Suprapubic skin (tissue), 4 donors: Measurements from ENCODE around the gene SLC25A25.

Experiments
- EP300 ChIP-seq: sonication (generic); formaldehyde crosslinking; IDR thresholded peaks from one replicate; pipeline ENCODE4 v1.6.1; 2017; ENCODE audit warnings: antibody characterized with exemption
- POLR2A ChIP-seq, 2 donors: fragments of 450-650 bp; IDR thresholded peaks; one replicate each; pipeline ENCODE4 v1.6.1; 2017; ENCODE audit warnings: antibody characterized with exemption in 2 of 2, mild to moderate bottlenecking in 2 of 2, moderate library complexity in 2 of 2
- POLR2AphosphoS5 ChIP-seq, 3 donors: sonication (generic); formaldehyde crosslinking; IDR thresholded peaks; one replicate each; pipeline ENCODE4 v1.6.1; 2017; ENCODE audit warnings: antibody characterized with exemption in 3 of 3
- TF ChIP-seq, protein P1 (sequence below), 2 donors: fragments of 200-600 bp in 1 of 2; fragments of 450-650 bp in 1 of 2; sonication (generic) in 1 of 2; IDR thresholded peaks; one replicate each; pipeline ENCODE4 v1.5.1; 2016 to 2019; ENCODE audit warnings: antibody characterized with exemption in 2 of 2, mild to moderate bottlenecking in 1 of 2, moderate library complexity in 1 of 2

DNA sequence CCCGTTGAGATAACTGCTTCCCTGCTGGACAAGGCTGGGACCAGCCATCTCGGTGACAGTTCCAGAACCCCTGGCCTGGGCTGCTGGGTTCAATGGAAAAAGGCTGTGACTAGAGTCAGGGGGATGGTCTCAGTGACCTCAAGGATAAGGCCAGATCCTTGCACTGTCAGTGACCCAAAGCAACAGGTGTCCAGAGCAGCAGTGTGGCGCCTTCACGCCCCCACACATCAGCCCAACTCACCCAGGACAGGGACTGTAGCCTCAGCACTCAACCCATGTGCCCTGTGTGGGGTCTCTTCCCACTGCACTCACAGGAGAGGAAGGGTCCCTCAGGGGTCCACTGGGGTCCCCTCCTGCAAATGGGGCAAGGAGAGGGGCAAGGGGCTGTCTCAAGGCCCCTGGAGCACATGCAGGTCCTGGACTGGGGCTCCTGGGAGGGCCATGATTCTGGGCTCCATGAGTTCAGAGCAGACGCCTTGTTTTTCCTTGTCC, 80.5 kb downstream of the SLC25A25 start:
- TF ChIP-seq, protein P1, sequence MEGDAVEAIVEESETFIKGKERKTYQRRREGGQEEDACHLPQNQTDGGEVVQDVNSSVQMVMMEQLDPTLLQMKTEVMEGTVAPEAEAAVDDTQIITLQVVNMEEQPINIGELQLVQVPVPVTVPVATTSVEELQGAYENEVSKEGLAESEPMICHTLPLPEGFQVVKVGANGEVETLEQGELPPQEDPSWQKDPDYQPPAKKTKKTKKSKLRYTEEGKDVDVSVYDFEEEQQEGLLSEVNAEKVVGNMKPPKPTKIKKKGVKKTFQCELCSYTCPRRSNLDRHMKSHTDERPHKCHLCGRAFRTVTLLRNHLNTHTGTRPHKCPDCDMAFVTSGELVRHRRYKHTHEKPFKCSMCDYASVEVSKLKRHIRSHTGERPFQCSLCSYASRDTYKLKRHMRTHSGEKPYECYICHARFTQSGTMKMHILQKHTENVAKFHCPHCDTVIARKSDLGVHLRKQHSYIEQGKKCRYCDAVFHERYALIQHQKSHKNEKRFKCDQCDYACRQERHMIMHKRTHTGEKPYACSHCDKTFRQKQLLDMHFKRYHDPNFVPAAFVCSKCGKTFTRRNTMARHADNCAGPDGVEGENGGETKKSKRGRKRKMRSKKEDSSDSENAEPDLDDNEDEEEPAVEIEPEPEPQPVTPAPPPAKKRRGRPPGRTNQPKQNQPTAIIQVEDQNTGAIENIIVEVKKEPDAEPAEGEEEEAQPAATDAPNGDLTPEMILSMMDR (IDR thresholded peaks at IDR 0.05) = no peak
- no peak for TF ChIP-seq POLR2A (IDR thresholded peaks at IDR 0.05)
- TF ChIP-seq POLR2AphosphoS5 (IDR thresholded peaks at IDR 0.05) = no peak
- TF ChIP-seq EP300 = no peak
